Activated naive CD8-positive, alpha-beta T cell treated with anti-CD3 and anti-CD28 coated beads, Interleukin-2, amount 50 U/mL, for 16 hours (primary cell): ENCODE results near the gene SLC12A9.
"Not testable (repeated sequence)": the region's sequence is repeated elsewhere in the genome, so short reads cannot be mapped to it uniquely, and the experiment has no call there.

Source experiments
- DNase-seq: peaks from one replicate; pipeline ENCODE4 v3.0.0-alpha.2; 2020; ENCODE audit warnings: low read depth, low spot score

Gene SLC12A9

GRCh38 chr7:100895701-100895955 is 43.1 kb downstream of the SLC12A9 start, which contains the start of gene ACHE:
TSS of gene ACHE (minus strand) at chr7:100895888. CDS start at chr7:100894232, 1,656 bp downstream.
- DNase-seq, result no peak

- DNase-seq, result no peak
Measured at GRCh38 chr7:100895956-100896731, 43.6 kb downstream of the SLC12A9 start.

- no peak for DNase-seq
Measured at GRCh38 chr7:100896732-100897608, 44.5 kb downstream of the SLC12A9 start.

GRCh38 chr7:100897772-100898454 is 45.4 kb downstream of the SLC12A9 start:
- DNase-seq, result no peak

- no peak for DNase-seq
Measured at GRCh38 chr7:100899432-100899831, 46.9 kb downstream of the SLC12A9 start.

- no peak for DNase-seq
Measured at GRCh38 chr7:100900978-100901377, 48.5 kb downstream of the SLC12A9 start.

GRCh38 chr7:100901921-100902332 is 49.4 kb downstream of the SLC12A9 start:
- no peak for DNase-seq

GRCh38 chr7:100902638-100903037 is 50.1 kb downstream of the SLC12A9 start:
- DNase-seq, result no peak

- no peak for DNase-seq
Measured at GRCh38 chr7:100908512-100908911, 56.0 kb downstream of the SLC12A9 start.

- DNase-seq, result not testable (repeated sequence)
Measured at GRCh38 chr7:100910443-100910842, 57.9 kb downstream of the SLC12A9 start.

GRCh38 chr7:100911484-100911883 is 59.0 kb downstream of the SLC12A9 start:
- no peak for DNase-seq

GRCh38 chr7:100914208-100914878 is 61.8 kb downstream of the SLC12A9 start:
- no peak for DNase-seq

- DNase-seq, result no peak
Measured at GRCh38 chr7:100914879-100915447, 62.5 kb downstream of the SLC12A9 start.
